Activated naive CD4-positive, alpha-beta T cell treated with anti-CD3 and anti-CD28 coated beads, Interleukin-2, amount 10 ng/mL, durations not matched to agents 7 days and 5 days (primary cell): ENCODE results near the gene PRPF6.
"Not testable (repeated sequence)": the region's sequence is repeated elsewhere in the genome, so short reads cannot be mapped to it uniquely, and the experiment has no call there.

Experiments used
- CTCF ChIA-PET: fragments of 350-600 bp; sonication (Branson Sonifier 250); formaldehyde crosslinking; loops from one replicate; lab custom pipeline; 2021; ENCODE audit warnings: antibody characterized with exemption; lab: Charles Lee
- DNase-seq: peaks from one replicate; pipeline ENCODE4 v3.0.0-alpha.2; 2020
- H3K27ac Mint-ChIP-seq: one replicate; pipeline ENCODE4 v1.8.0; 2021; ENCODE audit warnings: mild to moderate bottlenecking, moderate library complexity, mixed read lengths
- H3K27me3 Mint-ChIP-seq: one replicate; pipeline ENCODE4 v1.8.0; 2021; ENCODE audit warnings: mild to moderate bottlenecking, mixed read lengths
- H3K36me3 Mint-ChIP-seq: one replicate; pipeline ENCODE4 v1.8.0; 2021; ENCODE audit warnings: mixed read lengths
- H3K4me1 Mint-ChIP-seq: one replicate; pipeline ENCODE4 v1.8.0; 2021; ENCODE audit warnings: mixed read lengths
- H3K4me3 Mint-ChIP-seq: one replicate; pipeline ENCODE4 v1.8.0; 2021; ENCODE audit warnings: mild to moderate bottlenecking, moderate library complexity, mixed read lengths
- H3K9me3 Mint-ChIP-seq: one replicate; pipeline ENCODE4 v1.8.0; 2021; ENCODE audit warnings: mixed read lengths

PRPF6 gene

DNA sequence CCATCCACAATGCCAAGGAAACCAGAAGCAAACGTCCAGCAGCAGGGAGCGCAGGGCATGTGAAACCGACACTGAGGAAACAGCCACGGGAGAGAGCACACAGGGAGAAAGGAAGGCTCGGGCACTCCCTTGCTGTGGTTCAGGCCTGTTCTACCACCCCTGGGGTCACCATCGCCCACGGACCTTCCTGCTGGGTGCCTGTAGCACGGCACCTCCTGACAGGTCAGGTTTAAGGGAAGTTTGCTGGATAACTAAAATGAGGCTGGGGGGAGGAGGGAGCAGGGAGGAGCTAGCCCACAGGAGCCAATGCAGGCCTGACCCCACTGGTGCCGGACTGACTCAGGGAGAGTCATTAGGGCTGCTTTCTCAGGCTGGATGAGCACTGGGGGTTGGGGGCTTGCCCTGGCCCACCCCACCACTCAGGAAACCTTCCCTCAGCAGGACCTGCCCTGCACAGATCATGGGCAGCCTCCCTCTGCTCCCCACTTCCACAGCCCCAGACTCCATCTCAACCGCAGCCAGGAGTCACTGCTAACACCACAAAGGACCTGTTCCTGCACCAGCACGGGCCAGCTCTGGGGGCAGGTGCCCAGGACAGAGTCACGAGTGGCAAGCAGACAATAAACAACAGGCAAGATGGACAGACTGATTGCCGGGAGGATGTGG lies 27.0 kb upstream of the PRPF6 start:
- no peak for DNase-seq
- H3K27ac Mint-ChIP-seq: peak overlapping the region; percentile 70
- CTCF ChIA-PET: no interaction called here

DNA sequence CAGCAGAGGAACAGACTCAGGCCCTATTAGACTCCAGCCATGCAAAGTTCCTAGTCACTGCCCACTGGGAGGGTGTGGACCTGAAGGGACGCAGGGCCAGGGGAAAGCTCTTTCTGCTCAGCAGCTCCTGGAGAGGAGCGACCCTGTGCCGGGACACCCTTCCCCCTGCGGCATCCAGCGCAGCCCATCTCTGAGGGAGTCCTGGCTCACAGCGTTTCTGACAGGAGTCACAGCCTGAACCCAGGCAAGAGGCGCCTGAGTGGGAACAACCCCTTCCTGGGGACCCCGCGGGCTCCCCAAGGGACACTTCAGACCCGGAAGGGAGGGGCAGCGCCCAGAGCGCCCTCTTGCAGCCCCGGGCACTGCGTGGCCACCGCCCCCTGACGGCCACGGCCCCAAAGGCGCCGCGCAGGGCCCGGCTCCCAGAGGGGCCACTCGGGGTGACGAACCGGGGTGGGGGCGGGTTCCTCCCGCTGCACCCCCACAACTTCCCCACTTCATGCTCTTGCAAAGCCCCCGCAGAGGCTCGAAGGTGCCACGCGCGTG lies 25.6 kb upstream of the PRPF6 start:
- Mint-ChIP-seq H3K27me3 (no peaks in the 10 kb centered on the region), H3K4me3 (peak overlapping the region; percentile 81), H3K4me1 (peaks cover 48% of the 10 kb centered on the region), H3K27ac (peak overlapping the region; percentile 51), H3K36me3 (peaks cover 3% of the 10 kb centered on the region), H3K9me3 (no peaks in the 10 kb centered on the region)
- DNase-seq: peak; percentile 64
- CTCF ChIA-PET: no interaction called here

More for the DNA sequence above, 27.0 kb upstream of the PRPF6 start:
- peaks cover 58% of the 10 kb centered on the region for H3K4me1 Mint-ChIP-seq
- H3K9me3 Mint-ChIP-seq: no peaks in the 10 kb centered on the region
- no peaks in the 10 kb centered on the region for H3K27me3 Mint-ChIP-seq
- peak overlapping the region; percentile 81 for H3K4me3 Mint-ChIP-seq
- H3K36me3 Mint-ChIP-seq: peaks cover 3% of the 10 kb centered on the region

DNA sequence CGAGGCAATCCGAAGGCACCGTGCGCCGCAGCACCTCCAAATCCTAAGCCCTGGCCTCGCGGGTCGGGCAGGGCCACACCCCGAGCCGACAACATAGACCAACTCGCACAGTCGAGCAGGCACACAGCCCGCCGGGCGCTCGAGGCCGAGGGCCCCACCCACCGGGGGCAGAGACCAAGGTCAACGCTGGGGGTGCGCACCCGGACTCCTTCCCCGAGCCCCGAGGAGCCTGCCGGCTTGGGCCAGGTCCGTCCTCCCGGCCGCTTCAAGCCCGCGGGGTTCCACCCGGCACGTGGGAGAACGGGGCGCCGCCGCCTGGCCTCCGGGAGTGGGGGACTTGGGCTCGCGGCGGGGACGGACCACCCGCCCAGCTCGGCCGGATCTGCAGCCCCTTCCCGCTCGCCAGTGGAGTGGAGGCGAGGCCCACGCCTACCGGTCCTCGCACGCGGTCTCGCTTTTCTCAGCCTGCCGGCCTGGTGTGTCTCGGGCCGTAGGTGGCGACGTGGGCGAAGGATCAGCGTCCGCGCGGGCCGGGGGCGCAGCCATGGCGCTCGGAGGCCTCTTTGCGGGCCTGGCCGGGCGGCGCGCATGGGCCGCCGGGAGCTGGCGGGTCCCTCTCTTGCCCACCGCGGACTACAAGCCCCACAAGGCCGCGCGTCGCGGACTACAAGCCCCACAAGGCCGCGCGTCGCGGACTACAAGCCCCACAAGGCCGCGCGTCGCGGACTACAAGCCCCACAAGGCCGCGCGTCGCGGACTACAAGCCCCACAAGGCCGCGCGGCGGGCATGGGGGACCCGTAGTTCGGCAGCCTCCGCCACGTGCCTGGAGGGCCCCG lies 24.9 kb upstream of the PRPF6 start, which contains the start of gene UCKL1:
Gene UCKL1, minus strand, starts transcription at position 590 of the 837 bp plus-strand sequence. Its CDS starts 44 bp downstream, at position 546.
- Mint-ChIP-seq H3K36me3 (peaks cover 3% of the 10 kb centered on the region), H3K27ac (peak within 1 kb of the TSS; percentile 89), H3K4me1 (peaks cover 48% of the 10 kb centered on the region), H3K27me3 (no peaks in the 10 kb centered on the region), H3K9me3 (no peaks in the 10 kb centered on the region), H3K4me3 (peak within 1 kb of the TSS; percentile 81)
- CTCF ChIA-PET: interaction anchor here (0.9 kb wide), 1 partner anchor 170 kb away, joined by 4 read pairs; no protein-coding TSS in a partner anchor
- DNase-seq: peak; percentile 93

DNA sequence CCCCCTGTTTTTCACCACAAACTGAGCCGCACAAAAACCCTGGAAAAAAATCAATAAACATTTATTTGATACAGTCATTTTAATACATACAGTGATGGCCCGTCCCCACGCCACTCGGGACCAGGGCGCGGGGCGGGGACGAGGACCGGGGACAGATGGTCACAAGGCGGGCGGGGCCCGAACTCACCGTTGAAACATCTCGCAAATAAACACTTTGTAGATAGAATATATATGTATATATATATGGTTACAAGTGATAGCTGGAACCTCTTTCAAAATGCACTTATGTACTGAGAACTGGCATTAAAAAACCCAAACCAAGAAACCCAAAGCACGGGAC lies 24.3 kb upstream of the PRPF6 start:
- H3K36me3 Mint-ChIP-seq: peaks cover 6% of the 10 kb centered on the region
- no peaks in the 10 kb centered on the region for H3K27me3 Mint-ChIP-seq
- H3K9me3 Mint-ChIP-seq: no peaks in the 10 kb centered on the region
- DNase-seq: no peak
- CTCF ChIA-PET: interaction anchor here (0.9 kb wide), 1 partner anchor 170 kb away, joined by 4 read pairs; no protein-coding TSS in a partner anchor
- peaks cover 48% of the 10 kb centered on the region for H3K4me1 Mint-ChIP-seq
- peak overlapping the region; percentile 89 for H3K27ac Mint-ChIP-seq
- H3K4me3 Mint-ChIP-seq: peak overlapping the region; percentile 74

DNA sequence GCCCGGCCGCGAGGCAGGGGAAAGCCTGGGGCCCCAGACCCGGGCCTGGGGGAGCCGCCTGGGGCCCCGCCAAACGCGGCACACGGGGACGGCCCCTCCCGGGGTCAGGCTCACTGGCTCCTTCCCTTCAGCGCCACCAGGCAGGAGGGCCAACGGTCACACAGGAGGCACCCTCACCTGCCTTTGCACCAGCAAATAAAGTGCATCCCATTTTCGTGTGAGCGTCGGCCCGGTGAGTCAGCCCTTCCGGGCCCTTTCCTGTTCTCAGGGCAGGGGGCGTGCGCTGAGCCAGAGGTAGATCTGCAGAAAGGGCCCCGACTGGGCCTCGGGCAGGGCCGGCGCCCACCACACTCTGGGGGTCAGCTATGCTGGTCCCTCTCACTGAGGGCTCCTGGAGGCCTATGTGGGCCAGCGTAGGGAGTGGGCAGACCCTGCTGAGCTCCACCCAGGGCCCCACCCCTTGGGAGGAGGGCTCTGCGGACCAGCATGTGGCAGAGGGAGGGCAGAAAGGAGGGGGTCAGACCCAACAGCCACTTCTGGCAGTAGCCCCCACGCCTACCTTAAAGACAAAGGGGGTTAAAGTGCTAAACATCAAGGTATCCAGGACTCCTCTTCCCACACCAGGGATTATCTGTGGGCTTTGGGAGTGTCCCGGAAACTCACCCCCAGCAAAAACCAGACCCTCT lies 23.8 kb upstream of the PRPF6 start:
- CTCF ChIA-PET: interaction anchor here (0.9 kb wide), 1 partner anchor 171 kb away, joined by 4 read pairs; no protein-coding TSS in a partner anchor
- H3K27ac Mint-ChIP-seq: peak overlapping the region; percentile 89
- DNase-seq: peak; percentile 81
- peaks cover 46% of the 10 kb centered on the region for H3K4me1 Mint-ChIP-seq
- H3K9me3 Mint-ChIP-seq: no peaks in the 10 kb centered on the region
- H3K4me3 Mint-ChIP-seq: peak overlapping the region; percentile 68
- no peaks in the 10 kb centered on the region for H3K27me3 Mint-ChIP-seq
- H3K36me3 Mint-ChIP-seq: peaks cover 7% of the 10 kb centered on the region

DNA sequence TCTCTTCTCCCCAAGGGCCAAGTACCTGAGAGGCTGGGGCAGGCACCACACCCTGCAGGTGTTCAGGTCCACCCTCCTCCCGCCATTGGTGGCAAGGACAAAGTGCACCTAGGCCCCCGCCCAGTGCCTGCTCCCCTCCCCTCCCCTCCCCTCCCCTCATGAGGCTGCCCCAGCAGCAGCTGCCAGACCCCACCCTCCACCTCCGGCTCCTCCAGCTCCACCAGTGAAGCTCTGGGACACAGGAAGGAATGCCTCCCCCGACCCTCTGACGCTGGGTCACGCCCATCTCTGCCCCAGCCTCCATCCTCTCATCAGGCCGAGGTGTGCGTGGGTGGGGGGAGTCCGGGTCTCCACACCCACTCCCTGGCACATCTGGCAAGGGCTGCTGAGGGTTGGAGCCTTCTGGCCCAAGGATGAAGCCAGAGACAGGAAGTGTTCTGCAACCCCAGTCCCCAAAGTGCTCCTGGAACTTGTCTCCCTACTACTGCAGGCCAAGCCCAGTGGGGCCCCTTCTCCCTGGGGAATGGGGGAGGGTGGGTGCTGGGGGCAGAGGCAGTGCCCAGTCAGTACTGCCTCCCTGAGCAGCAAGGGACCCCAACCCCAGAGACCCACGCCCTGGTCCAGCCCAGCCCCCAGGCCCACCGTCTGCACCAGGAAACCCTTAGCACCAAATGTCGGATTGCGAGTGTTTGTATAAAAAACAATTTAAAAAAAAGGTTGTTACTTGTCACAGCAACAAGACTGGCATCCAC lies 23.1 kb upstream of the PRPF6 start:
- H3K4me1 Mint-ChIP-seq: peaks cover 41% of the 10 kb centered on the region
- H3K9me3 Mint-ChIP-seq: no peaks in the 10 kb centered on the region
- peak; percentile 43 for DNase-seq
- no peaks in the 10 kb centered on the region for H3K27me3 Mint-ChIP-seq
- CTCF ChIA-PET: interaction anchor here (1.0 kb wide), 1 partner anchor 15 kb away, joined by 3 read pairs; no protein-coding TSS in a partner anchor
- H3K36me3 Mint-ChIP-seq: peaks cover 10% of the 10 kb centered on the region
- peak overlapping the region; percentile 15 for H3K4me3 Mint-ChIP-seq
- H3K27ac Mint-ChIP-seq: peak overlapping the region; percentile 77

DNA sequence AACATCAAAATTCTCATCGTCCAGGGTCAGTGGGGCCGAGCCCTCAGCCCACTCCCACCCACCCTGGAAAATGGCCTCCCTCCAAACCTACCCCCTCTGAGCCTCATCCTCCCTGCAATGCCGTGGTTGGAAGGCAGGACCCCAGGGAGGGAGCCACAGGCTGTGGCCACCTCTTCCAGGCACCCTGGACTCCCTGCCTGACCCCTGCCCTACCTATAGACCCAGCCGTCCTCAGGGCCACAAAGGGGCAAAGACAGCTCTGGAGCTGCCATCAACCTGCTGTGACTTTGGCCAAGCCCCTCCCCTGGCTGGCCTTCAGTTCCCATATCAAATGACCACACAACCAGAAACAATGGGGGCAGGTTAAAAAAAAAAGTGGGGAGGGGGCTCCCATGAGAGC lies 22.5 kb upstream of the PRPF6 start:
- Mint-ChIP-seq H3K9me3 (no peaks in the 10 kb centered on the region), H3K27ac (no peak overlapping the region), H3K36me3 (peaks cover 12% of the 10 kb centered on the region), H3K4me1 (peaks cover 40% of the 10 kb centered on the region), H3K4me3 (no peak overlapping the region), H3K27me3 (no peaks in the 10 kb centered on the region)
- no peak for DNase-seq
- CTCF ChIA-PET: interaction anchor here (0.9 to 1.0 kb wide), 2 partner anchors 15 to 81 kb away, joined by 3 read pairs; no protein-coding TSS in a partner anchor

DNA sequence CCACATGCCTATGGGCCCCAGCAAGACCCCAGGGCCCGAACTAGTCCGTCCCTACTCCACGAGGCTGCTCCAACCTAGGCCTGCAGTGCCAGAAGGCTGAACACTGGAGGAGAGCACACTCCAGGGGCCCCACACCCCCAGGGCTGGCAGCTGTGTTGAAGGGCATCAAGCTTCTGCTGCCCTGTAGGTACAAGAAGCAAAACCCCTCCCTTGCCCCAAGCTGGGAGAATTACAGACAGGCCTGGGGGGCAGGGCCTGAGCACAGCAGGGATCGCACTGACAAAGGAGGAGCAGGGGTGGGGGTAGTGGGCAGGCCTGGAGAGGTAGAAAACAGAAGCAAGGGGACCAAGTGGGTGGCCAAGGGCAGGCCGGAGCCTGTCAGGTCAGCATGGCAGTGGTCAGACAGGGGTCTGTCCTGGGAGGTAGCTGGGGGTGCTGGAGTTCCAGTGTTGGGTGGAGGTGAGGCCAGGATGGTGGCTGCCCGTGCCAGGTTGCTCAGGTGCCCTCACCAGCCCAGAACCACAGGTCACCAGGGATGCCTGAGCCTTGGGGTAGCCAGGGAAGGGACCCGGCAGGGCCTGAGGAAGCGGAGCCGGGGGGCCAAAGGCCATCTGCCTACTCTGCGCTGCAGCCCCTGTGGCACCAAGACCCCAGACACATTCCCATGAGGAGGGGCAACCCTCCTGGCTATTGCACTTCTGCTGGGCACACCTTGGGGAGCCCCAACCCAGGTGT lies 21.8 kb upstream of the PRPF6 start:
- Mint-ChIP-seq H3K9me3 (no peaks in the 10 kb centered on the region), H3K27me3 (no peaks in the 10 kb centered on the region), H3K4me3 (no peak overlapping the region), H3K4me1 (peaks cover 34% of the 10 kb centered on the region), H3K36me3 (peaks cover 12% of the 10 kb centered on the region), H3K27ac (no peak overlapping the region)
- DNase-seq: no peak
- CTCF ChIA-PET: interaction anchor here (0.9 to 1.0 kb wide), 2 partner anchors 14 to 80 kb away, joined by 3 read pairs; no protein-coding TSS in a partner anchor

DNA sequence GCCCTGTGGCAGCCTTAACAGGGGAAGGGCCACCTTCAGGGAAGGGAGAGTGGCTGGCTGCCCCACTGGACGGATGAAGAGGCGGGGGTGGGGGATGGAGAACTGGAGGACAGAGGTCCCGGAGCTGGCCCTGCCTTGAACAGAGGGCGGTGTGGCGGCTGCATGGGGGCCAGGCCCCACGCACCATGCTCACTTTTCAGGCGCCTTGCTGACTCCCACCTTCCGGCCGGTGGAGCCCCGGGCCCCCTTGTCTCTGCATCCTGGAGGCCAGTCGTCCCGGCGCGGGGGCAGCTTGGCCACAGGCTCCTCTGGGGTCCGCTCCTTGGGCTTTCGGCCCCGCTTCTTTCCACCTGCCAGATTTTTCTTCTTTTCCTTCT lies 21.2 kb upstream of the PRPF6 start:
- H3K9me3 Mint-ChIP-seq: no peaks in the 10 kb centered on the region
- no peaks in the 10 kb centered on the region for H3K27me3 Mint-ChIP-seq
- H3K4me3 Mint-ChIP-seq: no peak overlapping the region
- CTCF ChIA-PET: no interaction called here
- H3K36me3 Mint-ChIP-seq: peaks cover 9% of the 10 kb centered on the region
- H3K4me1 Mint-ChIP-seq: peaks cover 28% of the 10 kb centered on the region
- no peak for DNase-seq
- no peak overlapping the region for H3K27ac Mint-ChIP-seq

DNA sequence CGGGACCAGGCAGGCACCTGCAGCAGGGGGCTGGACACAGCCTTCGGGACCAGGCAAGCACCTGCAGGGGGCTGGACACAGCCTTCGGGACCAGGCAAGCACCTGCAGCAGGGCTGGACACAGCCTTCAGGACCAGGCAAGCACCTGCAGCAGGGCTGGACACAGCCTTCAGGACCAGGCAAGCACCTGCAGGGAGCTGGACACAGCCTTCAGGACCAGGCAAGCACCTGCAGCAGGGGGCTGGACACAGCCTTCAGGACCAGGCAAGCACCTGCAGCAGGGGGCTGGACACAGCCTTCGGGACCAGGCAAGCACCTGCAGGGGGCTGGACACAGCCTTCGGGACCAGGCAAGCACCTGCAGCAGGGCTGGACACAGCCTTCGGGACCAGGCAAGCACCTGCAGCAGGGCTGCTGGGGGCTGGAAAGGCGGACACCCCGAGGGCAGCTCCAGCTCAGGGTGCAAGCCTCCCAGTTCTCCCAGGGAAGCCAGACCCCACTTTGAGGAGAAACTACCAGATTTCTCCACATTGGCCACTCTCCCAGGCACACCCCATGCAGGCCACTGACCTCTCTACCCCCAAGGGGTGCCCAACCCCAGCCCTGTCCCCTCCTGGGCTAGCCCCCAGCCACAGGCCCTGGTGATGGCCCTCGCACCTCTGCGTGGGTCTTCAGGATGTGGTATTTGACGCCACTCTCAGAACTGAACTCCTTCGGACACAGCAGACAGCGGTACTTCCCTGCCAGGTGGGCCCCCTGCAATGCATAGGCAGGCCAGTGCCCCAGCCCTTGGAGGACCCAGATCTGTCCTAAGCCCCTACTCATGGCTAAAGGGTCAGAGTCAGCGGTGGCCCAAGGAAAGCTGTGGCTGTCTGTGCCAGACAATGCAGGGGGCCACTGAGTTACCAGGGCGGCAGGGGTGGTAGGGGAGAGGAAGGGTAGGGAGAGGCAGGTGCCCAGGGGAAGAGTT lies 20.0 kb upstream of the PRPF6 start:
- DNase-seq, H3K4me3 Mint-ChIP-seq, H3K9me3 Mint-ChIP-seq, H3K27me3 Mint-ChIP-seq, H3K27ac Mint-ChIP-seq, H3K36me3 Mint-ChIP-seq, CTCF ChIA-PET: not testable (repeated sequence)
- peaks cover 23% of the 10 kb centered on the region for H3K4me1 Mint-ChIP-seq

DNA sequence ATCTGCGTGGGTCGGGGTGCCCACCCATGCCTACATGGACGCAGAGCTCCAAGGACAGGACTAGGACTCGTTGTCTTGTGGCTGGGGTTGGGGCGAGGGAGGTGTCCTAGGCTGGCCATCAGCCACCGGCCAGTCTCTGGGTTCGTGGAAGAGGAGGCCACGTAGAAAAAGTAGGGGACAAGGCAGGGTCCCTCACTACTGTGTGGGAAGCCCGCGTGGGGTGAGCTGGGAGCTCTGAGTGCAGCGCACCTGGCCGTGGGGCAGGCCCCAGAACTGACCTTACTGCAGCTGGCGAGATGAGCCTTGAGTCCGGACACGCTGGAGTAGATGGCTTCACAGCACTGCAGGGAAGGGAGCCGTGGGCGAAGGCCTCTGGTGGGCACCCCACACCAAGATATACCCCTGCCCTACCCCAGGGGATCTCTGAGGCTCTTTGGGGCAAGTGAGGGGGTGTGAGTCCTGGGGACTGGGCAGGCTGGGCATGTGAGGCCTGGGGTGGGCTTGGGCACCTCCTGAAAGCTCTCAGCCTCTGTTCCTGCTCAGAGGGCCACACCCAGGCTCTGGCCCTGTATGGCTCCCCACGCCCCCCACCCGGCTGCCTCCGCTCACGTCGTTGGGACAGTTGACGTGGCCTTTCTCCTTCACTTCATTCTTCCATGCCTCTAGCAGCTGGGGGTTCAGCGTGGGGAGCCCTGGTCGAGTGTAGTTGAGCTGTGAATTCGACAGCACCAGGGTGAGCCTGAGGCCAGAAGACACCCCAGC lies 19.1 kb upstream of the PRPF6 start:
- H3K36me3 Mint-ChIP-seq: peaks cover 10% of the 10 kb centered on the region
- DNase-seq: no peak
- H3K27ac Mint-ChIP-seq: no peak overlapping the region
- CTCF ChIA-PET: interaction anchor here (0.8 kb wide), 1 partner anchor 12 kb away, joined by 3 read pairs; no protein-coding TSS in a partner anchor
- peaks cover 18% of the 10 kb centered on the region for H3K4me1 Mint-ChIP-seq
- no peaks in the 10 kb centered on the region for H3K27me3 Mint-ChIP-seq
- H3K4me3 Mint-ChIP-seq: no peak overlapping the region
- no peaks in the 10 kb centered on the region for H3K9me3 Mint-ChIP-seq
